Measurements from ENCODE around the gene AMZ2. TPM values are rescaled to one million over a fixed set of nuclear protein-coding genes. Genes with fewer than 3 reads are reported as not detected.
"Not testable (repeated sequence)": the region's sequence is repeated elsewhere in the genome, so short reads cannot be mapped to it uniquely, and the experiment has no call there.

Gene AMZ2
- total RNA-seq, 4 donors from 2014 or later = 32.7 to 45.6 (median 32.8) TPM; not detected in 1

GRCh38 chr17:68210570-68211315 lies 37.1 kb upstream of the AMZ2 start:
- H3K4me1 ChIP-seq = peaks cover 0 to 8% (median 1%) of the 10 kb centered on the region in 4 donors
- no peak for TF ChIP-seq EP300 (IDR thresholded peaks at IDR 0.05; ENCODE audit: low read depth)
- no peak for TF ChIP-seq CTCF (IDR thresholded peaks at IDR 0.05)
- TF ChIP-seq POLR2AphosphoS5 (IDR thresholded peaks at IDR 0.05) = no peak
- no peak for TF ChIP-seq POLR2A (IDR thresholded peaks at IDR 0.05)
- H3K4me3 ChIP-seq = no peak overlapping the region
- no peak overlapping the region for H3K27ac ChIP-seq
- WGBS, 2 donors (ENCODE audit: low coverage in 1 of 2) = 86 to 93% methylated on average over 7 to 10 of the region's 10 CpGs
- H3K9me3 ChIP-seq = no peaks in the 10 kb centered on the region
- in situ Hi-C loops (cut with MboI; ENCODE audit: low pct_ligation_motif_present in 1 of 4, low pct_unique_long_range_greater_than_20kb in 1 of 4, low sequenced_read_pairs in 3 of 4) (no loop called here), intact Hi-C loops (cut with DNase I; ENCODE audit: low total_unique reads) (no loop called here)
- no peaks in the 10 kb centered on the region for H3K36me3 ChIP-seq
- DNase-seq = no peak
- H3K27me3 ChIP-seq = no peaks in the 10 kb centered on the region

GRCh38 chr17:68213428-68214411 lies 34.1 kb upstream of the AMZ2 start:
- H3K36me3 ChIP-seq; intact Hi-C loops (cut with DNase I; ENCODE audit: low total_unique reads); H3K27ac ChIP-seq; in situ Hi-C loops (cut with MboI; ENCODE audit: low pct_ligation_motif_present in 1 of 4, low pct_unique_long_range_greater_than_20kb in 1 of 4, low sequenced_read_pairs in 3 of 4); H3K4me1 ChIP-seq; DNase-seq; H3K4me3 ChIP-seq; H3K9me3 ChIP-seq; H3K27me3 ChIP-seq: not testable (repeated sequence)
- 53 to 77% methylated on average over 6 to 11 of the region's 11 CpGs for WGBS, 2 donors (ENCODE audit: low coverage in 1 of 2)

GRCh38 chr17:68215453-68215852 lies 32.4 kb upstream of the AMZ2 start:
- H3K4me1 ChIP-seq; H3K27ac ChIP-seq; intact Hi-C loops (cut with DNase I; ENCODE audit: low total_unique reads); H3K36me3 ChIP-seq; H3K9me3 ChIP-seq; H3K4me3 ChIP-seq; in situ Hi-C loops (cut with MboI; ENCODE audit: low pct_ligation_motif_present in 1 of 4, low pct_unique_long_range_greater_than_20kb in 1 of 4, low sequenced_read_pairs in 3 of 4); DNase-seq; H3K27me3 ChIP-seq: not testable (repeated sequence)
- 93 to 96% methylated on average over 5 of the region's 5 CpGs for whole genome bisulfite sequencing, 2 donors (ENCODE audit: low coverage in 1 of 2)

- H3K9me3 ChIP-seq; intact Hi-C loops (cut with DNase I; ENCODE audit: low total_unique reads); H3K4me3 ChIP-seq; H3K36me3 ChIP-seq; H3K4me1 ChIP-seq; H3K27ac ChIP-seq; DNase-seq; H3K27me3 ChIP-seq; in situ Hi-C loops (cut with MboI; ENCODE audit: low pct_ligation_motif_present in 1 of 4, low pct_unique_long_range_greater_than_20kb in 1 of 4, low sequenced_read_pairs in 3 of 4): not testable (repeated sequence)
- WGBS, 2 donors (ENCODE audit: low coverage in 1 of 2) = 90 to 100% methylated on average over 1 to 5 of the region's 5 CpGs
These were observed 28.4 kb upstream of the AMZ2 start for GRCh38 chr17:68219429-68219828.

- 91 to 100% methylated on average over 2 of the region's 2 CpGs for WGBS, 2 donors (ENCODE audit: low coverage in 1 of 2)
- H3K4me1 ChIP-seq; H3K4me3 ChIP-seq; DNase-seq; H3K27ac ChIP-seq; in situ Hi-C loops (cut with MboI; ENCODE audit: low pct_ligation_motif_present in 1 of 4, low pct_unique_long_range_greater_than_20kb in 1 of 4, low sequenced_read_pairs in 3 of 4); intact Hi-C loops (cut with DNase I; ENCODE audit: low total_unique reads); H3K9me3 ChIP-seq; H3K36me3 ChIP-seq; H3K27me3 ChIP-seq: not testable (repeated sequence)
These were observed 27.7 kb upstream of the AMZ2 start for GRCh38 chr17:68220186-68220585.

GRCh38 chr17:68220786-68221185 lies 27.1 kb upstream of the AMZ2 start:
- H3K9me3 ChIP-seq; H3K4me1 ChIP-seq; DNase-seq; H3K36me3 ChIP-seq; H3K4me3 ChIP-seq; H3K27me3 ChIP-seq; H3K27ac ChIP-seq; in situ Hi-C loops (cut with MboI; ENCODE audit: low pct_ligation_motif_present in 1 of 4, low pct_unique_long_range_greater_than_20kb in 1 of 4, low sequenced_read_pairs in 3 of 4); intact Hi-C loops (cut with DNase I; ENCODE audit: low total_unique reads): not testable (repeated sequence)
- WGBS, 2 donors (ENCODE audit: low coverage in 1 of 2) = 91 to 95% methylated on average over 4 to 12 of the region's 12 CpGs

All from transverse colon (tissue), 4 donors.